ENCODE results near the gene SOX1.
A peak's percentile ranks its signal among the peaks of the same experiment; 100 is the strongest.

The SOX1 gene

GRCh38 chr13:112113348-112113747, 46.4 kb downstream of the SOX1 start (continued):
- TF ChIP-seq ZNF449 (tag by site-specific recombination; IDR thresholded peaks at IDR 0.05), result no peak
- no peak for TF ChIP-seq SETDB1 (IDR thresholded peaks at IDR 0.05; ENCODE audit: insufficient read length, low read length)
- peak; percentile 62; the same call in 1 of the 2 replicates for TF ChIP-seq ZFP69B (tag by site-specific recombination; IDR thresholded peaks at IDR 0.05)
- no peak for TF ChIP-seq KLF8 (tag by site-specific recombination; IDR thresholded peaks at IDR 0.05)
- TF ChIP-seq ZNF600 (tag by site-specific recombination; IDR thresholded peaks at IDR 0.05), result peak; percentile 93
- TF ChIP-seq ZSCAN23 (tag by site-specific recombination; IDR thresholded peaks at IDR 0.05), result no peak
- peak; percentile 26; the same call in 1 of the 2 replicates for TF ChIP-seq ZNF366 (tag by site-specific recombination; conservative IDR thresholded peaks at IDR 0.05)
- TF ChIP-seq SP7 (tag by site-specific recombination; IDR thresholded peaks at IDR 0.05), result peak; percentile 91
- TF ChIP-seq PRDM1 (tag by site-specific recombination; IDR thresholded peaks at IDR 0.05), result 0 out of 2 replicates have a peak, but pooled peaks have one; percentile 27
- TF ChIP-seq, protein P1, sequence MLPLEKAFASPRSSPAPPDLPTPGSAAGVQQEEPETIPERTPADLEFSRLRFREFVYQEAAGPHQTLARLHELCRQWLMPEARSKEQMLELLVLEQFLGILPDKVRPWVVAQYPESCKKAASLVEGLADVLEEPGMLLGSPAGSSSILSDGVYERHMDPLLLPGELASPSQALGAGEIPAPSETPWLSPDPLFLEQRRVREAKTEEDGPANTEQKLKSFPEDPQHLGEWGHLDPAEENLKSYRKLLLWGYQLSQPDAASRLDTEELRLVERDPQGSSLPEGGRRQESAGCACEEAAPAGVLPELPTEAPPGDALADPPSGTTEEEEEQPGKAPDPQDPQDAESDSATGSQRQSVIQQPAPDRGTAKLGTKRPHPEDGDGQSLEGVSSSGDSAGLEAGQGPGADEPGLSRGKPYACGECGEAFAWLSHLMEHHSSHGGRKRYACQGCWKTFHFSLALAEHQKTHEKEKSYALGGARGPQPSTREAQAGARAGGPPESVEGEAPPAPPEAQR (tag by site-specific recombination; IDR thresholded peaks at IDR 0.05), result no peak
- no peak for TF ChIP-seq ZNF423 (tag by site-specific recombination; IDR thresholded peaks at IDR 0.05)
- TF ChIP-seq ZNF626 (tag by site-specific recombination; IDR thresholded peaks at IDR 0.05), result no peak
- no peak for TF ChIP-seq ZBTB10 (tag by site-specific recombination; IDR thresholded peaks at IDR 0.05)
- TF ChIP-seq ZNF548 (tag by site-specific recombination; IDR thresholded peaks at IDR 0.05), result no peak
- no peak for TF ChIP-seq ZBTB11 (tag by site-specific recombination; conservative IDR thresholded peaks at IDR 0.05; ENCODE audit: low read depth)
- no peak for TF ChIP-seq OVOL3 (tag by site-specific recombination; IDR thresholded peaks at IDR 0.05)
- TF ChIP-seq ZNF624 (tag by site-specific recombination; IDR thresholded peaks at IDR 0.05), result no peak
- 0 out of 2 replicates have a peak, but pooled peaks have one; percentile 31 for TF ChIP-seq IKZF3 (tag by site-specific recombination; IDR thresholded peaks at IDR 0.05)
- no peak for TF ChIP-seq ZNF501 (tag by site-specific recombination; IDR thresholded peaks at IDR 0.05)
- TF ChIP-seq ZNF394 (tag by site-specific recombination; IDR thresholded peaks at IDR 0.05; ENCODE audit: borderline replicate concordance), result no peak
- TF ChIP-seq ZNF274 (IDR thresholded peaks at IDR 0.05; ENCODE audit: low read length), result no peak
- no peak for TF ChIP-seq ZNF274 (tag by site-specific recombination; IDR thresholded peaks at IDR 0.05; ENCODE audit: borderline replicate concordance)
- TF ChIP-seq ZNF555 (tag by site-specific recombination; conservative IDR thresholded peaks at IDR 0.05), result no peak
- peak; percentile 54; the same call in 1 of the 2 replicates for TF ChIP-seq FEZF1 (tag by site-specific recombination; IDR thresholded peaks at IDR 0.05)
- TF ChIP-seq, protein P2, sequence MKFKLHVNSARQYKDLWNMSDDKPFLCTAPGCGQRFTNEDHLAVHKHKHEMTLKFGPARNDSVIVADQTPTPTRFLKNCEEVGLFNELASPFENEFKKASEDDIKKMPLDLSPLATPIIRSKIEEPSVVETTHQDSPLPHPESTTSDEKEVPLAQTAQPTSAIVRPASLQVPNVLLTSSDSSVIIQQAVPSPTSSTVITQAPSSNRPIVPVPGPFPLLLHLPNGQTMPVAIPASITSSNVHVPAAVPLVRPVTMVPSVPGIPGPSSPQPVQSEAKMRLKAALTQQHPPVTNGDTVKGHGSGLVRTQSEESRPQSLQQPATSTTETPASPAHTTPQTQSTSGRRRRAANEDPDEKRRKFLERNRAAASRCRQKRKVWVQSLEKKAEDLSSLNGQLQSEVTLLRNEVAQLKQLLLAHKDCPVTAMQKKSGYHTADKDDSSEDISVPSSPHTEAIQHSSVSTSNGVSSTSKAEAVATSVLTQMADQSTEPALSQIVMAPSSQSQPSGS (tag by site-specific recombination; IDR thresholded peaks at IDR 0.05; ENCODE audit: low read depth), result no peak
- TF ChIP-seq ZNF311 (tag by site-specific recombination; IDR thresholded peaks at IDR 0.05; ENCODE audit: borderline replicate concordance), result no peak
- no peak for TF ChIP-seq TRIM28 (IDR thresholded peaks at IDR 0.05; ENCODE audit: borderline replicate concordance, low read length)
- TF ChIP-seq, protein P3, sequence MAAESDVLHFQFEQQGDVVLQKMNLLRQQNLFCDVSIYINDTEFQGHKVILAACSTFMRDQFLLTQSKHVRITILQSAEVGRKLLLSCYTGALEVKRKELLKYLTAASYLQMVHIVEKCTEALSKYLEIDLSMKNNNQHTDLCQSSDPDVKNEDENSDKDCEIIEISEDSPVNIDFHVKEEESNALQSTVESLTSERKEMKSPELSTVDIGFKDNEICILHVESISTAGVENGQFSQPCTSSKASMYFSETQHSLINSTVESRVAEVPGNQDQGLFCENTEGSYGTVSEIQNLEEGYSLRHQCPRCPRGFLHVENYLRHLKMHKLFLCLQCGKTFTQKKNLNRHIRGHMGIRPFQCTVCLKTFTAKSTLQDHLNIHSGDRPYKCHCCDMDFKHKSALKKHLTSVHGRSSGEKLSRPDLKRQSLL (tag by site-specific recombination; IDR thresholded peaks at IDR 0.05), result no peak
- no peak for TF ChIP-seq ZNF560 (tag by site-specific recombination; IDR thresholded peaks at IDR 0.05; ENCODE audit: borderline replicate concordance)
- peak; percentile 47; the same call in 1 of the 2 replicates for TF ChIP-seq SCRT2 (tag by site-specific recombination; IDR thresholded peaks at IDR 0.05)
